Fibroblast of pulmonary artery (primary cell): ENCODE data around the gene CHST13.

Experiments used
- DNase-seq: peaks from one replicate; pipeline ENCODE4 v3.0.0-alpha.2; 2010; ENCODE audit warnings: low read depth
- H3K4me3 ChIP-seq: replicated peaks from 2 replicates; pipeline ENCODE4 v1.5.1; 2011; ENCODE audit warnings: low read depth, mild to moderate bottlenecking, control low read depth, low read length, moderate library complexity
- TF ChIP-seq, protein P1 (sequence below): IDR thresholded peaks from 2 replicates; pipeline ENCODE4 v1.5.1; 2011; ENCODE audit warnings: mild to moderate bottlenecking, control low read depth, low read length, inconsistent platforms; ENCODE audit errors: missing control alignments

The CHST13 gene

DNA sequence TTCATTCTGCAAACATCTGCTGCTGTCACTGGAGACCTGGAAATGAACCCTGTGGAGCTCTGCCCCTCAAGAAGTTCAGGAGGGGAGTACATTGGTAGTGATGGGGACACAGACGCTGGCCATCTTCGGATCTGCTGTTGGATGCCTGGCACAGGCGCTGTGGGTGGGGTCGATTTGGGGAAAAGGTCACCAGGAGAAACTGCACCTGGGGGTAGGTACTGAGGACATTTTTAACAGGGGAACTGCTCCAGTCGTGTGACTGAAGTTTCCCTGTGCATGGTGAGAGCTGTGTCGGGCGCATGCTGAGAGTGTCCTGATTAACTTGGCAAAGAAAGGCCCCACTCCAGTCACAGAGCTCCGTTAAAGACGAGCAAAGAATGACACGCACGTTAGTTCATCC is 9.8 kb upstream of the CHST13 start:
- H3K4me3 ChIP-seq: no peak overlapping the region

DNA sequence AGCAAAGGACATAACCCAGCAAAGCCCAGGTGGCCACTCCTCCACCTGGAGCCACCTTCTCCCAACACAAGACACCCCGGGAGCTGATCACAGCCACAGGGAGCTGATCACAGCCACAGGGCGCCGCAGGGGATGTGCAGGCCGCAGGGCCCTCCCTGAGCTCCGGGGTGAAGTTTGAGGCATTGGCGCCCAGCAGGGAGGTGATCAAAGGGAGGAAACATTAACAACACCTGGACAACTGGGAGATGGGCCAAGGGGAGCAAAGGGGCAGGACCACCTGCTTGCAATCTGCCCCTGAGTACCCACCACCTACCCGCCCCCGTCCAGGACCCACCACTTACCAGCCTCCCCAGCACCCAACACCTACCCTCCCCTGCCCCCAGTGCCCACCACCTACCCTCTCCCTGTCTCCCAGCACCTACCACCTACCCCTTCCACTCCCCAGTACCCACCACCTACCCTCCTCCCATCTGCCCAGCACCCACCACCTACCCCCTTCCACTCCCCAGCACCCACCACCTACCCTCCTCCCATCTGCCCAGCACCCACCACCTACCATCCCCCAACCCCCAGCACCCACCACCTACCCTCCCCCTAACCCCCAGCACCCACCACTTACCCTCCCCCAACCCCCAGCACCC is 8.8 kb upstream of the CHST13 start:
- no peak overlapping the region for H3K4me3 ChIP-seq
- no peak for DNase-seq
- TF ChIP-seq, protein P1, sequence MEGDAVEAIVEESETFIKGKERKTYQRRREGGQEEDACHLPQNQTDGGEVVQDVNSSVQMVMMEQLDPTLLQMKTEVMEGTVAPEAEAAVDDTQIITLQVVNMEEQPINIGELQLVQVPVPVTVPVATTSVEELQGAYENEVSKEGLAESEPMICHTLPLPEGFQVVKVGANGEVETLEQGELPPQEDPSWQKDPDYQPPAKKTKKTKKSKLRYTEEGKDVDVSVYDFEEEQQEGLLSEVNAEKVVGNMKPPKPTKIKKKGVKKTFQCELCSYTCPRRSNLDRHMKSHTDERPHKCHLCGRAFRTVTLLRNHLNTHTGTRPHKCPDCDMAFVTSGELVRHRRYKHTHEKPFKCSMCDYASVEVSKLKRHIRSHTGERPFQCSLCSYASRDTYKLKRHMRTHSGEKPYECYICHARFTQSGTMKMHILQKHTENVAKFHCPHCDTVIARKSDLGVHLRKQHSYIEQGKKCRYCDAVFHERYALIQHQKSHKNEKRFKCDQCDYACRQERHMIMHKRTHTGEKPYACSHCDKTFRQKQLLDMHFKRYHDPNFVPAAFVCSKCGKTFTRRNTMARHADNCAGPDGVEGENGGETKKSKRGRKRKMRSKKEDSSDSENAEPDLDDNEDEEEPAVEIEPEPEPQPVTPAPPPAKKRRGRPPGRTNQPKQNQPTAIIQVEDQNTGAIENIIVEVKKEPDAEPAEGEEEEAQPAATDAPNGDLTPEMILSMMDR: no peak

More for the DNA sequence above, 9.8 kb upstream of the CHST13 start:
- TF ChIP-seq, protein P1: no peak
- no peak for DNase-seq

DNA sequence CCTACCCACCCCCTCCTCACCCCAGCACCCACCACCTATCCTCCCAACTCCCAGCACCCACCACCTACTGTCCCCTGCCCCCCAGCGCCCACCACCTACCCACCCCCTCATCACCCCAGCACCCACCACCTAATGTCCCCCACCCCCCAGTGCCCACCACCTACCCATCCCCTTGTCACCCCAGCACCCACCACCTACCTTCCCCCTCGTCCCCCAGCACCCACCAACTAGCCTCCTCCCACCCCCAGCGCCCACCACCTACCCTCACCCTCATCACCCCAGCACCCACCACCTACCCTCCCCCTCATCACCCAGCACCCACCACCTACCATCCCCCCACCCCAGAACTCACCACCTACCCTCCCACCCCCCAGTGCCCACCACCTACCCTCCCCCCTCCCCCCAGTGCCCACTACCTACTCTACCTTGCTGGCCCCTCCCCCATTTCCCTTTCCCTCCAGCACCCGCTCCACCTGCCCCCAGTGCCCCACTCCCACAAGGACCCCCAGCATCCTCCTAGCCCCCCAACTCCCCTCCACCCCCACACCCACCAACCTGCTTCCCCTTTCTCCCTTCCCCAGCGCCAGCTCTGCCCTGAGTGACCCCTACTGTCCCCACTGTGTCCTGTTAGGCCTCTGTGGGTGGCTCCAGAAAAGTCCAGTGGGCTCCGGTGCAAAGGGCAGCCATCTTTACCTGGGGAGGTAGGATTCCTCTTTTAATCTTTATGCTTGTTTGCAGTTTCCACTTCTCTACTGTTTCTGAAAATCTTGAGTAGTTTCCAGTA is 7.6 kb upstream of the CHST13 start:
- TF ChIP-seq, protein P1: no peak
- no peak overlapping the region for H3K4me3 ChIP-seq
- no peak for DNase-seq

DNA sequence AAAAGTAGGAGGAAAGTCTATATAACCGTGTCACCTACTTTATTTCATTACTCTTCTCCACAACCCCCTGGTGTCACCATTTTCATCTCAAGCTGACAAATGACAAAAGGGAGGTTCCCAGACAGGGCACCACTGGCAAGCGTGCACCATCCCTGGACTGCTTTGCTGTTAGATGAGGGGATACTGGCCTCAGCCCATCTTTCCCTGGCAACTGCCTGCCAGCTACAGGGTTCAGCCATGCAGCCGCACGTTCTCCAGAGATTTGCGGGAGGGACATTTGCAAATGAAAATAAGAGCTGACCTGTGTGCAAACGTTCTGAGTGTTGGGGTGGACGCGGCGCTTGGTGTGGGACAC is 7.0 kb upstream of the CHST13 start:
- TF ChIP-seq, protein P1: no peak
- DNase-seq: no peak

DNA sequence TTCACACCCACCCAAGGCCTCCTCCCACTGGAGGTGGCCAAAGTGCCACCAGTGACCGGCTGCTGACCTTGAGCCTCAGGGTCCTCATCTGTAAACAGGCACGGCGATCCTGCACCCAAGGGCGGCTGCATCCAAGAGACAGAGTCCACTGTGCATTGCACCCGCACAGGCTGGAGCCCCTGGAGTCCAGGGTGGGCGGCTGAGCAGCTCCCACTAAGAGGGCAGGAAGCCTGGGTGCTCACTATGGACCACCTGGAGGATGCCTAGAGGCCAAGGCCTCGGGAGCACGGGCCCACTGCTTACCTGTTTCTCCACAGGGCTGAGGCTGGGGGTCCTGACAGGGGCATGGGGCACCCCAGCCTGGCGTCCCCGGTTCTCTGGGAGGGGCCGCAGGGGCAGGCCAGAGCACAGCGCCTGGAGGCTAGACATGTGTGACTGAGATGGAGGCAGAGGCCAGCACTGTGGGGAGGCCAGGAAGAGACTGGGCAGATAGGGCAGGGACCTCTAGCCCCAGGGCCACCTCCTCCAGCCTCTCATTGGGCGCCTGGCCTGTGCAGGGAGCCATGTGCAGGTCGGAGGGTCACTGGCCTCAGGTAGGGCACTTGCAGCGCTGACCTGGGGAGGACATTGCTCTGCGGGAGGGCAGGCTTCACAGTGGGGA is 6.5 kb upstream of the CHST13 start, which contains the start of gene UROC1:
TSS of gene UROC1 (minus strand) at position 483 of the 661 bp plus-strand sequence. CDS start at position 429, 54 bp downstream.
- H3K4me3 ChIP-seq: no peak within 1 kb of the TSS
- TF ChIP-seq, protein P1: no peak
- no peak for DNase-seq

More for the DNA sequence above, 7.0 kb upstream of the CHST13 start:
- H3K4me3 ChIP-seq: no peak overlapping the region

DNA sequence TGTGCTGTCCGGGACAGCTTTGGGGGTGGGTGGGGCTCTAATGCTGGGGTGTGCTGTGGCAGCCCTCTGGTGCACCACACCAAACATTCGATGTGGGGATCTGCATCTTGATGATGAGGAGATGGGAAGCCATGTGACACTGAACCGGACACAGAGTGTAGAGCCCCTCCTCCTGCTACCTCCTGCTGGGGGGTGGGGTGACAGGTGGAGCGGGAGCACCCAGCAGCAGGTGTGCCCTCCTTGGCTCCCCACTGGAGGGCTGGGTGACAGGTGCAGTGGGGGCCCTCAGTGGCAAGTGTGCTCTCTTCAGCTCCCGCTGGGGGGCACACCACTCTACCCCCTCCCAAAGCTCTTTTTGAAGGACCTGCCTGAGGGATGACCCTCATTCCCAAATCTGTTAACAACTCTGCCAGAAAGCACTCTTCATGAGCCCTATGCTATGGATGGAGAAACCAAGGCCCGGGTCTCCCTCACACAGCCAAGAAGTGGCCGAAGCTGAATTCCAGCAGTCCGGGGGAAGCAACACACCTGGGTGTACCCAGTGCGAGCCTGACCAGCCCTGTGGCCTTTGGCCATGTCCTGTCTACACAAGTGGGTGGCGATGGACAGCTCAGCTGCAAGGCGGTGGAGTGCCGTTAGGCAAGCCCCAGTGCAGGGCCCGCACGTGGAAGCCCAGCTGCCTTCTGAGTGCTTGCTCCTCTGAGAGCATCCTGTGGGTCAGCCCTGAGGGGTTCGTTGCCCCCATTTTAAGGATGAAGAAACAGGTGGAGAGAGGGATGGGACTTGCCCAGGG is 5.8 kb upstream of the CHST13 start:
- no peak overlapping the region for H3K4me3 ChIP-seq
- TF ChIP-seq, protein P1: no peak
- no peak for DNase-seq
